Stomach smooth muscle (tissue), 2 donors: ENCODE measurements around the gene RPL5.

Source experiments
- H3K27ac ChIP-seq: one replicate; pipeline ENCODE4 v1.7.0; 2013; ENCODE audit warnings: mild to moderate bottlenecking, low read length, inconsistent platforms
- H3K27me3 ChIP-seq, 2 donors: one replicate each; pipeline ENCODE4 v1.7.0; 2013; ENCODE audit warnings: low read length in 2 of 2; ENCODE audit not compliant: insufficient read depth in 2 of 2, control insufficient read depth in 1 of 2
- H3K36me3 ChIP-seq, 2 donors: one replicate each; pipeline ENCODE4 v1.7.0; 2013; ENCODE audit warnings: low read length in 2 of 2; ENCODE audit not compliant: control insufficient read depth in 2 of 2, insufficient read depth in 2 of 2
- H3K4me1 ChIP-seq: one replicate; pipeline ENCODE4 v1.7.0; 2013; ENCODE audit warnings: low read length; ENCODE audit not compliant: control insufficient read depth, insufficient read depth
- H3K4me3 ChIP-seq, 2 donors: one replicate each; pipeline ENCODE4 v1.7.0; 2013; ENCODE audit warnings: low read length in 2 of 2
- H3K9ac ChIP-seq, 2 donors: one replicate each; pipeline ENCODE4 v1.7.0; 2013; ENCODE audit warnings: low read length in 2 of 2, mild to moderate bottlenecking in 1 of 2
- H3K9me3 ChIP-seq, 2 donors: one replicate each; pipeline ENCODE4 v1.7.0; 2013; ENCODE audit warnings: low read length in 2 of 2; ENCODE audit not compliant: control insufficient read depth in 2 of 2
- donor health status: healthy.
- donor health status: Pancreatic carcinoma.

Gene RPL5

GRCh38 chr1:92842082-92843045 is 10.5 kb downstream of the RPL5 start:
- Histone ChIP-seq H3K9me3 (no peaks in the 10 kb centered on the region), H3K27ac (no peak overlapping the region), H3K4me1 (no peaks in the 10 kb centered on the region), H3K27me3 (no peaks in the 10 kb centered on the region), H3K4me3 (no peak overlapping the region), H3K36me3 (peaks cover 43 to 44% of the 10 kb centered on the region in 2 donors), H3K9ac (no peak overlapping the region)

GRCh38 chr1:92843046-92843423 is 11.2 kb downstream of the RPL5 start:
- Histone ChIP-seq H3K27me3 (no peaks in the 10 kb centered on the region), H3K27ac (no peak overlapping the region), H3K9ac (no peak overlapping the region), H3K4me3 (no peak overlapping the region), H3K9me3 (no peaks in the 10 kb centered on the region), H3K4me1 (no peaks in the 10 kb centered on the region), H3K36me3 (peaks cover 36 to 44% of the 10 kb centered on the region in 2 donors)

GRCh38 chr1:92843429-92844352 is 11.9 kb downstream of the RPL5 start:
- H3K36me3 ChIP-seq, result peaks cover 33 to 44% of the 10 kb centered on the region in 2 donors
- no peak overlapping the region for H3K9ac ChIP-seq
- H3K27ac ChIP-seq, result no peak overlapping the region
- H3K4me3 ChIP-seq, result no peak overlapping the region
- no peaks in the 10 kb centered on the region for H3K4me1 ChIP-seq
- H3K9me3 ChIP-seq, result no peaks in the 10 kb centered on the region
- H3K27me3 ChIP-seq, result no peaks in the 10 kb centered on the region

GRCh38 chr1:92844439-92844838 is 12.6 kb downstream of the RPL5 start:
- H3K27me3 ChIP-seq, result no peaks in the 10 kb centered on the region
- H3K36me3 ChIP-seq, result peaks cover 29 to 41% of the 10 kb centered on the region in 2 donors
- H3K9ac ChIP-seq, result no peak overlapping the region
- no peaks in the 10 kb centered on the region for H3K9me3 ChIP-seq
- no peaks in the 10 kb centered on the region for H3K4me1 ChIP-seq
- H3K27ac ChIP-seq, result no peak overlapping the region
- H3K4me3 ChIP-seq, result no peak overlapping the region

- H3K9me3 ChIP-seq, result no peaks in the 10 kb centered on the region
- no peak overlapping the region for H3K9ac ChIP-seq
- peaks cover 24 to 31% of the 10 kb centered on the region in 2 donors for H3K36me3 ChIP-seq
- H3K27ac ChIP-seq, result no peak overlapping the region
- no peaks in the 10 kb centered on the region for H3K4me1 ChIP-seq
- no peaks in the 10 kb centered on the region for H3K27me3 ChIP-seq
- H3K4me3 ChIP-seq, result no peak overlapping the region
These were observed 14.1 kb downstream of the RPL5 start for GRCh38 chr1:92845908-92846307.

GRCh38 chr1:92848201-92848600 is 16.4 kb downstream of the RPL5 start:
- peaks cover 14% of the 10 kb centered on the region in 2 donors for H3K36me3 ChIP-seq
- H3K4me3 ChIP-seq, result no peak overlapping the region
- no peak overlapping the region for H3K27ac ChIP-seq
- no peaks in the 10 kb centered on the region for H3K4me1 ChIP-seq
- H3K27me3 ChIP-seq, result no peaks in the 10 kb centered on the region
- no peak overlapping the region for H3K9ac ChIP-seq
- no peaks in the 10 kb centered on the region for H3K9me3 ChIP-seq

- Histone ChIP-seq H3K27me3 (no peaks in the 10 kb centered on the region), H3K36me3 (peaks cover 5 to 6% of the 10 kb centered on the region in 2 donors), H3K27ac (no peak overlapping the region), H3K4me3 (no peak overlapping the region), H3K4me1 (no peaks in the 10 kb centered on the region), H3K9ac (no peak overlapping the region), H3K9me3 (no peaks in the 10 kb centered on the region)
These were observed 18.2 kb downstream of the RPL5 start for GRCh38 chr1:92850019-92850418.

GRCh38 chr1:92851729-92852128 is 19.9 kb downstream of the RPL5 start:
- H3K27ac ChIP-seq, result no peak overlapping the region
- no peak overlapping the region for H3K9ac ChIP-seq
- no peaks in the 10 kb centered on the region for H3K9me3 ChIP-seq
- H3K4me1 ChIP-seq, result no peaks in the 10 kb centered on the region
- no peaks in the 10 kb centered on the region for H3K27me3 ChIP-seq
- H3K4me3 ChIP-seq, result no peak overlapping the region
- peaks cover 4 to 5% of the 10 kb centered on the region in 2 donors for H3K36me3 ChIP-seq

GRCh38 chr1:92853299-92853698 is 21.5 kb downstream of the RPL5 start:
- Histone ChIP-seq H3K9me3 (no peaks in the 10 kb centered on the region), H3K36me3 (peaks cover 4 to 5% of the 10 kb centered on the region in 2 donors), H3K27me3 (no peaks in the 10 kb centered on the region), H3K4me1 (no peaks in the 10 kb centered on the region), H3K27ac (no peak overlapping the region), H3K4me3 (no peak overlapping the region), H3K9ac (no peak overlapping the region)

- H3K4me1 ChIP-seq, result no peaks in the 10 kb centered on the region
- H3K9me3 ChIP-seq, result no peaks in the 10 kb centered on the region
- H3K4me3 ChIP-seq, result no peak overlapping the region
- no peak overlapping the region for H3K9ac ChIP-seq
- H3K27ac ChIP-seq, result no peak overlapping the region
- H3K27me3 ChIP-seq, result no peaks in the 10 kb centered on the region
- peaks cover 4 to 5% of the 10 kb centered on the region in 2 donors for H3K36me3 ChIP-seq
These were observed 22.4 kb downstream of the RPL5 start for GRCh38 chr1:92854101-92854785.
